Activated gamma-delta T cell (primary cell): ENCODE measurements around the gene ZNF444.
"Not testable (repeated sequence)": the region's sequence is repeated elsewhere in the genome, so short reads cannot be mapped to it uniquely, and the experiment has no call there.

Source experiments
- DNase-seq: peaks from one replicate; lab custom pipeline; 2025; lab: John Stamatoyannopoulos, UW
- total RNA-seq, 2 donors: gene quantifications; one replicate each; lab custom pipeline; 2026; lab: John Stamatoyannopoulos, UW

Gene ZNF444
- 20.2 to 25.8 reads per million in 2 donors for total RNA-seq

DNA sequence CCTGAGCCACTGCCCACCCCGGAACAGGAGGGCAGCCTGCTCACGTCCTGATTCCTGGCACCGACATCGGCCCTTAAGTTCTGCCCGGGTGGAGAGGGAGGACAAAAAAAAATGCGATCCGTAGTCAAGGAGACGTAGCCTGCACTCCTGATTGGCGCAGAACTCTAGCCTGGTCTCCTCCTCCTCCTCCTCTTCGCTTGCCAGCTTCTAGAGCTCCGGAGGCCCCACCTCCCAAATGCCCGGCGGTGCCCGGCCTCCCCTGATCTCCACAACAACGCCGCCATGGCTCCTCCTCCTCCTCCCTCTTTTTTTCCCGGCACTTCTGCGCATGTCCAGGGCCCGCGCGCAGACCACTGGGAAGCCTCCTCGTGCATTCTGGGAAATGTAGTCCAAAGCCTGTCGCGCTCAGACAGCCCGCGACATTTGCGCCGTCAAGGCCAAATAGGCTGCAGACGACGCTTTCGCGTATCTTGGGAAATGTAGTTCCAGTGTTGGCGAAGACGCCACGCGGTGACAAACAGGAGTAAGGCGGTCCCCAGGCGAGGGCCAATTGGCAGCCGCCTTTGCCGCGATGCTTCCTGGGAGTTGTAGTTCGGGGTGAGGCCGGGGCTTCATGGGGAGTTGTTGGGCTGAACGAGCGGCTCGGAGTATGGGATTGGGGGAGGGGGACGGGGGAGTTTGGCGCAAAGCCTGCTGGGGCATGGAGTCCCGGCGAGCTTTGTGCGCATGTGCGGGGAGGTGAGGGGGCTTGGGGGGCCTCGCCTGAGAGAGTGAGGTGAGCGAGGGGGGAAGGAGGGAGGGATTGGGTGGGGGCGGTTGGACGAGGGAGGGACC, at the start of gene ZNF444:
Gene ZNF444 (plus strand): TSS at position 705 of the 834 bp plus-strand sequence. CDS start 5,625 bp downstream, outside the sequence.
- DNase-seq = peak; percentile 96

DNA sequence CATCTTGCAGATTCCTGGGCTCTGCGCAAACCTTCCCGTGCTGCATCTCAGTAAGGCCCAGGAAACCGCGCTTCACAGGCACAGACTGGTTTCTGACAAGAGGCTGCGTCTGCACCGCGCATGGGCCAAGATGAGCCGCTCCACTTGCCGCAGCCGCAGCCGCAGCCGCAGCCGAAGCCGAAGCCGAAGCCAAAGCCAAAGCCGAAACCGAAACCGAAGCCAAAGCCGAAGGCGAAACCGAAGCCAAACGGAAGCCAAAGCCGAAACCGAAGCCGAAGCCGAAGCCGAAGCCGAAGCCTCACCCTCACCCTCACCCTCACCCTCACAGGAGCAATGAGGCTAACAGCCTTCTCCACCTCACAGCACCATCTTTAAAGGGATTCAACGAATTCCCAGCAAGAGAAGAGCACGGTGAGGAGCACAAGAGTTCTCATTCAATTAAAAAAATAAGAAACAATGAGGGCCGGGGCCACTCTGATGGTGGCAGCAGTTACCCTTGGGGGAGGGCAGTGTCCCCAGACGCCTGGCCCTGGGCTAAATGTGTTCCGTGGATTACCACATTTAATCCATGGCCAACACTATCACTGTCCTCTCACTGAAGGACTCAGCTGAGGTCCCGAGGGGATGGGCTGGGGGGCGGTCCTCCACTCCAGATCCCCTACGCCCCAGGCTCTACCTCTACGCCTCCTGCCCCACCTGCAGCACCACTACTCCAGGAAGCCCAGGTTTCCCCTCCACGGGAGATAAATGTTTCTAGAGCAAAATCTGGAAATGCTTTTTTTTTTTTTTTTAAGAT, 49.1 kb upstream of the ZNF444 start:
- DNase-seq = no peak

DNA sequence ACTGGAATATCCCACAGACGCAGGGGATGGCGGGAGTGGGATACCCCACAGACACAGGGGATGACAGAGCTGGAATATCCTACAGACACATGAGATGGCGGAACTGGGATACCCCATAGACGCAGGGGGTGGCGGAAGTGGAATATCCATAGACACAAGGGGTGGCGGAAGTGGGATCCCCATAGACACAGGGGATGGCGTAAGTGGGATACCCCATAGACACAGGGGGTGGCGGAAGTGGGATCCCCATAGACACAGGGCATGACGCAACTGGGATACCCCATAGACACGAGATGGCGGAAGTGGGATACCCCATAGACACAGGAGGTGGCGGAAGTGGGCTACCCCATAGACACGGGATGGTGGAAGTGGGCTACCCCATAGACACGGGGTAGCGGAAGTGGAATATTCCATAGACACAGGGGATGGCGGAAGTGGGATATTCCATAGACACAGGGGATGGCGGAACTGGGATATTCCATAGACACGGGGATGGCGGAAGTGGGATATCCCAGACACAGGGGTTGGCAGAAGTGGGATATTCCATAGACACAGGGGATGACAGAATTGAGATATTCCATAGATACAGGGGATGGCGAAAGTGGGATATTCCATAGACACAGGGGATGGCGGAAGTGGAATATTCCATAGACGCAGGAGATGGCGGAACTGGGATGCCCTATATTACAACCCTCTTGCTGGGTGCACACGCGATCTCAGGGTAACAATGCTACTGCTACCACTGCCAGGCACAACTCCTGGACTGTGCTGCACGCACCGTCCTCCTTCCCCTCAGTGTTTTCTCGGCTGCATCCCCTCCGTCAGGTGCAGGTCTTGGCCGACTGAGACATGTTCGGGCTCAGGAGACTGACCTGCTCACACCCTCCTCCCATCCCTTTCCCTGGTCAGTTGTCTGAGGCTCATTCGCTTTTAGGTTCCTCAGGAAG, 48.1 kb upstream of the ZNF444 start:
- DNase-seq = no peak

DNA sequence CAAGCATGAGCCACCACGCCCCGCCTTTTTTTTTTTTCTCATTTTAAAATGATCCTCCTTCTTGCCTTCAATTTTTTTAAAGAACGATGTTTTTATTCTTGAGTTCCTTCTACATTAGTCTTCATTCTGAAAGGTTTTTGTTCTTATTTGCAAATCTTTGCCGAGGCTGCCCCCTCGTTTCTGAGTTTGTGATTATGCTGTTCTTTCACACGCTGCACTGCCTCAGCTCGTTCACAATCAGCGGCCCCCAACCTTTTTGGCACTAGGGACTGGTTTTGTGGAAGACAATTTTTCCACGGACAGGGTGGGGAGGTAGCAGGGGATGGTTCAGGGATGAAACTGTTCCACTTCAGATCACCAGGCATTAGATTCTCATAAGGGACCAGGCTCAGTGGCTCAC, 46.6 kb upstream of the ZNF444 start:
- DNase-seq = no peak

DNA sequence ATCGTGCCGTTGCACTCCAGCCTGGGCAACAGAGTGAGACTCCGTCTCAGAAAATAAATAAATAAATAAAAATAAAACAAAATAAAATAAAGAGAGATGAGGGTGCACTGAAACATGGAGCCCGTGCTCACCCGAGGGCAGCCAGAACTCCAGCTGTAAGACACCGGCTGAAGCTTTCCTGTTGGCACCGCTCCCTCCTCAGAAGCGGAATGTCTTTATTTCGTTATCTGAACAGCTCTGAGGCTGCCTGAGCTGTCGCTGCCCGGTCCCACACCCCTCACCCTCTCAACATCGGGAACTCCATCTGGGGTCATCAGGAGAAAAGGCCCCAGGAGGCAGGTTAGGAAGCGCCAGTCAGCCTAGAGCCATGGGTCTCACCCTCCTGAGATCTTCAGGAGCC, 44.4 kb upstream of the ZNF444 start:
- no peak for DNase-seq

DNA sequence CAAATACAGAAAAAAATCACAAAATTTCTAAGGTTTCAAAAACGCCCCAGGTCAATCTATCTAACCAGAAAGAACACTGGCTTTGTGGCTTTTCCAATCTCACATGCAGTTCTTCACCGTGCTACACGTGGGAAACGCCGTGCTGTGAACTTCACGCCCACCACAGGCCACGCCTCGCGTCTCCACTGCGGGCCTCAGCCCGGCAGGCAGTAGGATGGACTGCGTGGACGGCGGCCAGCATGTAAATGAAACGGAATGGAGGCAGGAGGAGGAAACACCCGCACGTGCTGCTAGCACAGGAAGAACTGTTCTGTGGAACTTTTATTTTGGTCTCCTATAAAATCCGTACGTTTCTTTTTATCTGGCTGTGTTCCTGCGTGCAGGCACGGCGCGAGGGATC, 43.8 kb upstream of the ZNF444 start:
- DNase-seq = no peak

DNA sequence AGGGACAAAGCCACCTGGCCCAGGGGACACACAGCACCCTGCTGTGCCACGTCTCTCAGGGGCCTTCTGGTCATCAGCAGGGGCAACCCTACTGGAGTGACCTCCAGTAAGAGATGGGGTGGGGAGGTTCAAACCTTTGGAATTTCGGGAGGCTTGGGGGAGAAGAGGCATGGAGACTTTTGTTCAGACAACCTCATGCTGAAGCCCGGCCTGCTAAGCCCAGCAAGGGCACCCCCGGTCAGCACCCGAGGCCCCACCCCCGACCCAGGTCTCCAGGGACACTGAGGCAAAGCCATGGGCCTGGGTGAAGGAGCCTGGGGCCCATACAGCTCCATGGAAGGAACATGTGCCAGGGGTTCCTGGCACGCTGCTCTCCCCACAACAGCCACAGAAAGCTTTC, 43.3 kb upstream of the ZNF444 start:
- no peak for DNase-seq

DNA sequence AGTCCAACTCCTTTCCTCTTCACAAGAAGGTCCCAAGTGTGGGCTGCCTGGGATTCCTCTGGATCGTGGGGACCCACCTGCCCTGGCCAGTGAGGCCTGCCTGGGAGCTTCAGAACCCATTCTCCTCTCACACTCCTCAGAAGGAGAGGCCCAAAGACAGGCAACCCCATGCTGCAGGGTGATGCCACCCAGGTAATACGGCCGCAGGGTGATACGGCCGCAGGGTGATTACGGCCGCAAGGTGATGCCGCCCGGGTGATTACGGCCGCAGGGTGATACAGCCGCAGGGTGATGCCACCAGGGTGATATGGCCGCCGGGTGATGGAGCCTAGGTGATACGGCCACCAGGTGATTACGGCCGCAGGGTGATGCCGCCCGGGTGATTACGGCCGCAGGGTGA, 42.9 kb upstream of the ZNF444 start:
- not testable (repeated sequence) for DNase-seq

DNA sequence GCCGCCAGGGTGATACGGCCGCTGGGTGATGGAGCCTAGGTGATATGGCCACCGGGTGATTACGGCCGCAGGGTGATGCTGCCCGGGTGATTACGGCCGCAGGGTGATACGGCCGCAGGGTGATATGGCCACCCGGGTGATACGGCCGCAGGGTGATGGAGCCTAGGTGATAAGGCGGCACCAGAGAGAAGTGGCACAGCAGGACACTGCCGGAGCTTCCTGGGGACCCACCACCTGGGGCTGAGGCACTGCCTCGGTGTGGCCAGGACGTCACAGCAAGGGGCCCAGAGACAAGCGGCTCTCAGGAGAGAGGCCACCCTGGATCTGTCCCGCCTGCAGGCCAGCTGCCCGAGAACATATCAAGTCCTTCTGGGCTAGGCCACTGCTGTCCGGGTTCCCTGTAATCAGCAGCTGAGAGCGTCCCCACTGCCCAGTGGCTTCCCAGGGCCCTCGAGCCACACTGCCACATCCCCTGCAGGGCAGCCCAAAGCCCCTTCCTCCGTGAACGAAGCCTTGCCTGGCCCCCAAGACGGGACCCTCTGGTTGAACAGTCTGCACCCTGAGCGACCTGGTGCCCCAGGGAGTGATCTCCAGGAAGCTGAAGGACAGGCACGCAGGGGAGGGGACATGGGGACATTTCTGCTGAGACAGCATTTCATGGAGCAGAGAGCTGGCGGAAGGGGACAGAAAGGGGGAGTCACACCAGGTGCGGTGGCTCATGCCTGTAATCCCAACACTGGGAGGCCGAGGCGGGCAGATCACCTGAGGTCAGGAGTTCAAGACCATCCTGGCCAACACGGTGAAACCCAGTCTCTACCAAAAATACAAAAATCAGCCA, 42.1 kb upstream of the ZNF444 start:
- no peak for DNase-seq

DNA sequence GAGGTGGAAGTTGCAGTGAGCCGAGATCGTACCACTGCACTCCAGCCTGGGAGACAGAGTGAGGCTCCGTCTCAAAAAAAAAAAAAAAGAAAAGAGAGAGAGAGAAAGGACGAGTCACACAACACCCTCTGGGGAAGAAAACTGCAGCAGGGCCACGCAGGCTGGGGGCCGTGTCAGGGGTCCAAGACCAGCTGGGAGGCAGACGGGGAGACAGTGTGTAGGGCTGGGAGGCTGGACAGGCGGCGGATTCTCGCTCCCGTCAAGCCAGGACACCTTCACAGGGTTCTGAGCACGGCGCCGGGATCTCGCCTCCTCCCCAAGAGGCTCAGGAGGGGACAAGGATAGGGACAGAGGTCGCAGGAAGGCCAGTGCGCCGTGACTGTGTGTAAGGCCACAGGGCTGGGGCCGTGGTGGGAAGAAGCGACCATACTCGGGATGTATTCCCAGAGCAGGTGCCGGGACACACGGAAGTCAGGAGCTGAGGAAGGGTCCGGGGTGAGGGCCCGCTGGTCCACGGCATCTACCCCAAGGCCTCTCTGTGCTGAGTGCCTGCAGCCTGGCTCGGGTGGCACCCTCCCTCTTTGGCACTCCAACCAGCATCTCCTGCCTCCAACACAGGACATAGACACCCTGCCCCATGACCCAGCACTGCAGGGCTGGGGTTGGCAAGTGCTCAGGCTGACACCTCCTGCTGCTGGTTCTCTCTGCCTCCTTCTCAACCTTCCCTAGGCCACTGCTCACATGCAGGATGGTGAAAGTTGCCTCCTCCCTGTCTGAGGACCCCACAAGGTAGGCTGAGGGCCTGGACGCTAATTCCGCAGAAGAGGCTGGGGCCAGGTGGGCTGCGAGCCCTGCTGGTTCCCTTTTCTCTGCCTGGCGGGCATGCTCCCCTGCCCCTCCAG, 41.2 kb upstream of the ZNF444 start:
- no peak for DNase-seq

DNA sequence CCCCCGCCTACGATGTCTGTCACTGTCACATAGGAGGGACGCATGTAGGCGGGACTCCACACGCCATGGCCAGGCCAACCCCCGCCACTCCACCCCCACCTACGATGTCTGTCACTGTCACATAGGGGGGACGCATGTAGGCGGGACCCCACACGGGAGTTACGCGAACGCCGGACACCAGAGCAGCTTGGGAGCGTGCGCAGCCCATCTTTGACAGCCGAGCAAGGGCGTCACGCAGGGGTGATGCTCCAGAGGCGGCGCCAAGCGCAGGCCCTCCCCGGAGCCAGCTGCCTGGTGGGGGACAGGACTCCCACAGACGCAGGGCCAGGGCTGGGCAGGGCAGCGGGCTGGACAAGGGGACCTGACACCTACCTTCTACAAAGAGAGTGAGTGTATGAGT, 40.0 kb upstream of the ZNF444 start:
- DNase-seq = no peak

DNA sequence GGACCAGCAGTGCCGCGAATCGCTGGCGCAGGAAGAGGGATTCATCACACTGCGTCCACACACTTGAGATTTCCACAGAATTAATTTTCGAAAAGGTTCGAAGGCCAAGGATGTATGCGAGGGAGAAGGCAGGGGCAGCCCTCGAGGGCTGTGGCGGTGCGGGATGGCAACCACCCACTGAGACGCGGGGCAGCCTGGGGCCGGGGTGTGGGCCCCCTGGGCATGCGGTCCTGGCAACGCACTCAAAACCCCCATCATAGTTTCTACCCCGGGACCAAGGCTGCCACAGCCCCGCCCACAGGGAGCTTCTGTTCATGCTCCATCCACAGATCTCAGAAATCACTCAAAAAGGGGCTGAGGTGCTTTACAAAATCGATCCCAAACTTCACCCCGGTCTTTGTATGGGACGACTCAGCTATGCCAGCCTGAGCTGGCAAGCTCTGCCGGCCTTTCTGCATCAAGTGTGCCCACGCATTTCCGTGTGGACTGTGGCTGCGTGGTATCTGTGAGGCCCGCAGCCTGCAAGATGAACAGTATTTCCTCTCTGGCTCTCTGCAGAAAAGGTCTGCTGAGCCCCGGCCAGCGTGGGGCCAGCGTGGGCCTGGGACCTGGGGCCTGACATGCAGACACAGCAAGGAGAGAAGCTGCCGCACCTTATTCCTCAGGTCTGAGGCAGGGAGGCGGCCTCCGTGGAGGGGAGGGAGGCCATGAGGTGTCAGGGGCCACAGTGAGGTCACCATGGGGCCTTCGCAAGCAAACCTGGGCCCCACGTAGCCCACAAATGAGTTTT, 39.1 kb upstream of the ZNF444 start:
- DNase-seq = no peak

DNA sequence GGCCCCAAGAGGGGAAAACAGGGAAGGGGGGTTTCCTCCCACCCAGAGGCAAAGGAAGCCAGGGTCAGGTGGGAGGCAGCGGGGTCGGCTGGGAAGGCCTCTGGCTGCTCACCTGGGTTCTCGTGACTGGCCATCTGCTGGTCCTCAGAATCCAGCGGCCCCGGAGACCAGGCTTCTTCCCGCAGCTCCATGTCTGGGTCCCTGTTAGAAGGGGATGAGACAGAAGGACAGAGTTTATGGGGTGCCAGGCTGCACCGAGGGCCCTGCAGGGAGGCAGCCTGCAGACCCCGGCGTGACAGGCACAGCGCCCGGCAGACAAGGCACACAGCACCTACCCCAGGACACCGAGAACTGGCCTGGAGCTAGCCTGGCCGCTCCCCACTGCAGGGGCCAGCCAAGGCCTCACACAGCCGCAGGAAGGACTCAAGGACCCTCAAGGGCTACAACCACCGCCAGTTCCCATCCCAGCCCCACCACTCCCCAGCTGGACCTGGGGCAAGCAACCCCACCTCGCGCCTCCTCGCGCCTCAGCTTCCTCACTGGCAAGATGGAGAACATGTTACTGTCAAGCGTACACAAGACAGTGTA, 38.0 kb upstream of the ZNF444 start:
- DNase-seq = no peak

DNA sequence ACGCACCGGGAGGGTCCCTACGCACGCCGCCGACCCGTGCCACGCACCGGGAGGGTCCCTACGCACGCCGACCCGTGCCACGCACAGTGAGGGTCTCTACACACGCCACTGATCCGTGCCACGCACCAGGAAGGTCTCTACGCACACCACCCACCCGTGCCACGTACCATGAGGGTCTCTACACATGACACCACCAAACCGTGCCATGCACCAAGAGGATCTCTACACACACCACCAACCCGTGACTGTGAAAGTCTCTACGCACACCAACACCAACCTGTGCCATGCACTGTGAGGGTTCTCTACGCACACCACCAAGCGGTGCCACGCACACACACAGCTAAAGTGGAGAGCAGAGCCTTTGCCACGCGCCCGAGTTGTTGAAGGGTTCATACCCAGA, 36.7 kb upstream of the ZNF444 start:
- DNase-seq = no peak

DNA sequence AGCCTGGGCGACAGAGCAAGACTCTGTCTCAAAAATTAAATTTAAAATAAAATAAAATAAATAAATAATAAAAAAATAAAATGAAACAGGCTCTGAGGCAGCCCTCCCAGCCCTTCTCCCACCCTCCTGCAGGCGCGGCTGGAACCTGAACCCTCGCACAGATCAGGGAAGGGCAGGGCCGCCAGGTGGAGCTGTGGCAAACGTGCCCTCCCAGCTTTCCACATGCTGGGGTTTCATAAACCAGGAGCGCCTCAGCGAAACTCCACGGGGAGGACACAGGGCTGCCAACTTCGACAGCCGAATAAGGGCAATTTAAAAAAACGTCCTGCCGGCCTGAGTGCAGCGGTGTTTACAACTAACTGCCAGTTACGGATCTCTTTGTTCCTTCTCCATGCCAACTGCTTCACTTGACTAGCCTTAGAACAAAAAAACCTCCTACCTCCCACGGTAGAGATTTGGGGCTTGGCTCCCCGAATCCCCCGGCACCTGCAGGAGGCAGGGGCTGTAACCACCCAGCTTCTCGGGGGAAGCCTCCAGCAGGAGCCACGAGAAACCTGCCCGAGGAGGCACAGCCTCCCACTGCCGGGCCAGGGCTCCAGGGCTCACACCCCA, 35.9 kb upstream of the ZNF444 start:
- no peak for DNase-seq

DNA sequence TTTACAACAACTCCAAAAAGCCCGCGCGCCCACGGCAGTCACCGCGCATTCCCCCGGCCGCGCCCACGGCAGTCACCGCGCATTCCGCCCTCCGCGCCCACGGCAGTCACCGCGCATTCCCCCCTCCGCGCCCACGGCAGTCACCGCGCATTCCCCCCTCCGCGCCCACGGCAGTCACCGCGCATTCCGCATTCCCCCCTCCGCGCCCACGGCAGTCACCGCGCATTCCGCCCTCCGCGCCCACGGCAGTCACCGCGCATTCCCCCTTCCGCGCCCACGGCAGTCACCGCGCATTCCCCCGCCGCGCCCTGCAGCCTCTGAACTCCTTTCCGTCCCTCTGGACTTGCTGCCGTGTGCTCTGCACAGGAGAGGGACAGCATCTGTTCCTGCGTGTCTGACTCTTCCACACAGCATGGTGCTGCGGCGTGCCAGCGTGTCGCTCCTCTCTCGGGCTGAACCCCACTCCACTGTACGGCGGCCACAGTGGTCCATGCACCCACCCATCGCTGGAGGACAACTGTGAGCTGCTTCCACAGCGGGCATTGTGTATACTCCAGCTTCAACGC, 35.2 kb upstream of the ZNF444 start:
- not testable (repeated sequence) for DNase-seq

DNA sequence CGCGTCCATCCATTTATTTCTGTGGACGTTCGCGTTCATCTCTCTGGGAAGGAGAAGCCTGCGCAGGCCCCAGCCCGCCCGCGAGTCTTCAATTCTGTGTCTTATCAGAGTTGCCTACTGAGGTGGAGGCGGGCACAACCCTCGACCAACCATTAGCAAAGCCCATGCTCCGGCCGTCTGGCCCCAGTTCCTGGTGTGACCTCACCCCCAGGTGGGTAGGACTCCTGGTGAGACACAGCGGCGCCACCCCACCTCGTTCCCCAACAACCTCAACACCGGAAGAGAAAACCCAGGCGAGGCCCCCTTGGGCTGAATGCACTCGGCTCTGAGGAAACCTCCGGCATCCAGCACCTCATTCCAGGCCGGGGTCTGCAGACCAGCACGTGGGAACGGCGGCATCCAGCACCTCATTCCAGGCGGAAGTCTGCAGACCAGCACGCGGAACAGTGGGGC, 34.7 kb upstream of the ZNF444 start:
- no peak for DNase-seq

DNA sequence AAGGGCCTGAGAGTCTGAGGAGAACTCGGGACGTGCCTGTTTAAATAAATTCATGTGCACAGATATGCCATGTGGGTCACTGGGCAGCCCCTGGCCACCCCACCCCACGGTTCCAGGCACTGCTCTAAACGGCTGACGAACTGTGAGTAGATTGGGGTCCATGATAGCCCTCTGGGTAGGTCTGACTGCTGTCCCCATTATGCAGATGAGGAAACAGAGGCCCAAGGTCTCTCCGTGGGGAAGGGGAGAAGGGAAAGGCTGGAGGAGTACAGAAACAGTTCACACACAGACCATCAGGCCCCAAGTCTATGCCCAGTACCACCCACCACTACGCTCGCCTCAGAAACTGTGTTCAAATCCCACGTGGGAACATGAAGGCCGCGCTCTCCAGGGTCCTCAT, 34.1 kb upstream of the ZNF444 start:
- DNase-seq = no peak
